Measurements from ENCODE around the gene ARSA.
"Not testable (repeated sequence)": the region's sequence is repeated elsewhere in the genome, so short reads cannot be mapped to it uniquely, and the experiment has no call there.

ARSA gene

DNA sequence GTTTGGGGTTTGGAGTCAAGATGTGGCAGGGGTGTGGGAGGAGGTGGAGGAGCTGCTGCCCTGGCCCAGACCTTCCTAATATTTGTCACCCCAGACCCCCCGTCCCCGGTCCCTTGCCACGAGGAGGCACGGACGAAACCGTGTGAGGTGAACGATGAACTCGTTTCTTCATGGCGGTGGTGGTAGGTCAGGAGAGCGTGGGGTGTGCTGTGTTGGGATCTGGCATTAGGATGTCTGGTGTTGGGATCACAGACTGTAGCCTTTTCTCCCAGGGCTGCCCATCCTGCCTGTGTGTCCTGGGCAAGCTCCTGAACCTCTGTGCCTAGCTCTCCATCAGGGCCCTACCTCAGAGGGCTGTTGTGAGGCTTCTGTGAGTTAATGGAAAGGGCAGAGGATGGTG is 19.0 kb downstream of the ARSA start:
- H3K36me3 ChIP-seq (ENCODE audit: control insufficient read depth, insufficient read depth, low read length) = no peaks in the 10 kb centered on the region
- no peak overlapping the region for H3K4me3 ChIP-seq (ENCODE audit: low read length)
- no peaks in the 10 kb centered on the region for H3K27me3 ChIP-seq (ENCODE audit: control insufficient read depth, insufficient read depth, low read length)
- DNase-seq (ENCODE audit: low read depth, low spot score) = no peak
- no CpG with 5 or more reads among the region's 10 CpGs for WGBS (ENCODE audit: insufficient coverage, insufficient read length)
- no peak overlapping the region for H3K27ac ChIP-seq (ENCODE audit: low read length)
- 0 out of 2 replicates have a peak, but pooled peaks cover 3% of the 10 kb centered on the region for H3K4me1 ChIP-seq (ENCODE audit: control insufficient read depth, insufficient read depth, low read length)
- no peaks in the 10 kb centered on the region for H3K9me3 ChIP-seq (ENCODE audit: control insufficient read depth, insufficient read depth, low read length)

DNA sequence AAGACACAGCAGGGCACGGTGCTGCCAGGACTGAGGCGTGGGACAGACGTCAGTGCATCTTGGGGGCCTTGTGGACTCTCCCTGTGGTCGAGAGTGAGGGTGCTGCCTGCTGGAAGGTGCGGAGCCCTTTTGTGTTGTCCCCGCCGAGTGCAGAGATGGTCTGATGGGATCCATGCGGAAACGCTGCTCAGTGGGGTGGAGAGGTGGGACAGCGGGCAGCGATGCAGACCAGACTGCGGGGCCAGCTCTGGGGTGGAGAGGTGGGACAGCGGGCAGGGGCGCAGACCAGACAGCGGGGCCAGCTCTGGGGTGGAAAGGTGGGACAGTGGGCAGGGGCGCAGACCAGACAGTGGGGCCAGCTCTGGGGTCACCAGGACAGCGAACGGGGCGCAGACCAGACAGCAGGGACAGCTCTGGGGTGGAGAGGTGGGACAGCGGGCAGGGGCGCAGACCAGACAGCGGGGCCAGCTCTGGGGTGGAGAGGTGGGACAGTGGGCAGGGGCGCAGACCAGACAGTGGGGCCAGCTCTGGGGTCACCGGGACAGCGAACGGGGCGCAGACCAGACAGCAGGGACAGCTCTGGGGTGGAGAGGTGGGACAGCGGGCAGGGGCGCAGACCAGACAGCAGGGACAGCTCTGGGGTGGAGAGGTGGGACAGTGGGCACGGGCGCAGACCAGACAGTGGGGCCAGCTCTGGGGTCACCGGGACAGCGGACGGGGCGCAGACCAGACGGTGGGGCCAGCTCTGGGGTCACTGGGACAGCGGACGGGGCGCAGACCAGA is 19.7 kb downstream of the ARSA start:
- not testable (repeated sequence) for H3K4me1 ChIP-seq (ENCODE audit: control insufficient read depth, insufficient read depth, low read length); H3K9me3 ChIP-seq (ENCODE audit: control insufficient read depth, insufficient read depth, low read length); H3K36me3 ChIP-seq (ENCODE audit: control insufficient read depth, insufficient read depth, low read length); DNase-seq (ENCODE audit: low read depth, low spot score); H3K27ac ChIP-seq (ENCODE audit: low read length); H3K27me3 ChIP-seq (ENCODE audit: control insufficient read depth, insufficient read depth, low read length); H3K4me3 ChIP-seq (ENCODE audit: low read length)
- no CpG with 5 or more reads among the region's 39 CpGs for WGBS (ENCODE audit: insufficient coverage, insufficient read length)

DNA sequence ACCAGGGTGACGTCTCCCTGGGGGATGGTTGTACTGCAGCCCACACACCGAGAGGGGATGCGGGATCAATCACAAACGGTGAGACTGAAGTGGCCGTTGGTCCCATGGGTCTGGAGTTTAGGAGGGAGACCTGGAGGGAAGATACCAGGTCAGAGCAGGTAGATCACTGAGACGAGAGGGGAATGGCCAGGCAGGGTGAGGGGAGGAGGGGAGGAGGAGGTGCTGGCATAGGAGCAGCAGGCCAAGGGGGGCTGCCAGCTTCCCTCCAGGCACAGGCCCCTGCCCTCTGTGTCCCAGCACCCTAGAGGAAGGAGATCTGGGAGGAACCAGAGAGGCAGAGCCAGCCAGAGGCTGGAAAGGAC is 20.3 kb downstream of the ARSA start:
- no peak overlapping the region for H3K4me3 ChIP-seq (ENCODE audit: low read length)
- no peaks in the 10 kb centered on the region for H3K9me3 ChIP-seq (ENCODE audit: control insufficient read depth, insufficient read depth, low read length)
- 0 out of 2 replicates have a peak, but pooled peaks cover under 1% of the 10 kb centered on the region for H3K27me3 ChIP-seq (ENCODE audit: control insufficient read depth, insufficient read depth, low read length)
- H3K4me1 ChIP-seq (ENCODE audit: control insufficient read depth, insufficient read depth, low read length) = 0 out of 2 replicates have a peak, but pooled peaks cover 3% of the 10 kb centered on the region
- WGBS (ENCODE audit: insufficient coverage, insufficient read length) = no CpG with 5 or more reads among the region's 6 CpGs
- H3K27ac ChIP-seq (ENCODE audit: low read length) = no peak overlapping the region
- no peaks in the 10 kb centered on the region for H3K36me3 ChIP-seq (ENCODE audit: control insufficient read depth, insufficient read depth, low read length)
- no peak for DNase-seq (ENCODE audit: low read depth, low spot score)

DNA sequence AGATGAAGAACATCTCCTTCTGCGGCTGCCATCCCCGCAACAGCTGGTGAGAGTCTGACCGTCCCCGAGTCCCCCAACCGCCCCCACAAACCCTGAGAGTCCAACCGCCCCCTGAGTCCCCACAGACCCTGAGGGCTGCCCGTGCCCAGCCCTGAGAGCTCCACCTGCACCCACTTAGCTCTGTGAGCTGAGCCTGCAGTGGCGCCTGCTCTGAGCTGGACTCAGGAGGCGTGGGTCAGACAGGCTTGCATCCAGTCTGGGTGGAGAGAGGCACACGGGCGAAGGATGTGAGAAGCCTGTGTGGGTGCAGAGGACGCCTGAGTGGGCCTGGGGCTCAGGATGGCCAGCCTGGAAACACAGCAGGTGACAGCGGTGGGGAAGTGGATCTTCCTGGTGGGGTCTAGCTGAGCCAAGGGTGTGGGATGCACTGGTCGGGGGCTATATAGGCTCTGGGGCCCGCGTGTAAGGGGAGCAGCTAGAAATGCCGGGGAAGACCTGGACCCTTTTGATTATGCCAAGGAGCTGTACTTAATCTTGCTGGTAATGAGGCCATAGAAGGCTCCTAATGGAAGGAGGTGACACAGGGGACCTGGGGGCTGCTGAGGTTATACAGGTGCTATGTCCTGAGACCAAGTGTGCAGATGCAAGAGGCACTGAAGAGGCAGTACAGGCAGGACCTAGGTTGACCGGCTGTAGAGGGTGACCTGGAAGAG is 20.9 kb downstream of the ARSA start:
- Histone ChIP-seq H3K4me3 (ENCODE audit: low read length) (no peak overlapping the region), H3K4me1 (ENCODE audit: control insufficient read depth, insufficient read depth, low read length) (no peaks in the 10 kb centered on the region), H3K36me3 (ENCODE audit: control insufficient read depth, insufficient read depth, low read length) (no peaks in the 10 kb centered on the region), H3K27me3 (ENCODE audit: control insufficient read depth, insufficient read depth, low read length) (0 out of 2 replicates have a peak, but pooled peaks cover 5% of the 10 kb centered on the region), H3K27ac (ENCODE audit: low read length) (no peak overlapping the region), H3K9me3 (ENCODE audit: control insufficient read depth, insufficient read depth, low read length) (no peaks in the 10 kb centered on the region)
- WGBS (ENCODE audit: insufficient coverage, insufficient read length) = no CpG with 5 or more reads among the region's 18 CpGs
- no peak for DNase-seq (ENCODE audit: low read depth, low spot score)

DNA sequence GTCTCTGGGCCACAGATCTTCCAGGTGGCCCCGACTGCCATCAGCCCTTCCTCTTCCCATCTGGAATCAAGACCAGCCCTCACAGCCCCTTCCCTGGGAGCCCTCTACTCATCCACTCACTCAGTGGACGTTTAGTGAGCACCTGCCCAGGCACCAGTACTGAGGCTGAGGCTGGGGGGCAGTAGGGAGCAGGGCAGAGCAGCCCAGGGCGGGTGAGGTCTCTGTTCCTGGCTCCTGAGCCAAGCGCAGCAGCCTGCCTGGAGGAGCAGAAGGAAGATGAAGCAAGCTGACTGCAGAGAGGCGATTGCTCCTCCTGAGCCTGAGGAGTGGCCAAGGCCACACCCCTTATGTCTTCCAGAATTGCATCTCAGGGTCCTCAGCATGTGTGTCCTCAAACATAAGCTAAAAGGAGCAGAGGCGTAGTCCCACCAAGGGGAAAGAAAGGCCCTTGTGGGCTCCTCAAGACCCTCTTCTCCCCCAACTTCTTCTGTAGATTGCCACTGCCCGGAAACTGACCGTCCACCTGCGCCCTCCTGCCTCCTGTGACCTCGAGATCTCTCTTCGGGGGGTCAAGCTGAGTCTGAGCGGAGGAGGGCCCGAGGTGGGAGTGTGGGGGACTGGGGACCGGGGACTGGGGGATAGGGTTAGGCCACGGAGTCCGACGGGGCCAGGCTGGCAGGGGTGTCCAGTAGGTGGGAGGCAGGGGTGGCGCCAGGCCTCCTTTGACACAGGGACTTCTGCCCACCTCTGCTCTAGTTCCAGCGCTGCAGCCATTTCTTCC is 21.6 kb downstream of the ARSA start:
- Histone ChIP-seq H3K27me3 (ENCODE audit: control insufficient read depth, insufficient read depth, low read length) (peaks cover 5% of the 10 kb centered on the region; the same call in 1 of the 2 replicates), H3K4me1 (ENCODE audit: control insufficient read depth, insufficient read depth, low read length) (0 out of 2 replicates have a peak, but pooled peaks cover 2% of the 10 kb centered on the region), H3K27ac (ENCODE audit: low read length) (no peak overlapping the region), H3K36me3 (ENCODE audit: control insufficient read depth, insufficient read depth, low read length) (no peaks in the 10 kb centered on the region), H3K4me3 (ENCODE audit: low read length) (no peak overlapping the region), H3K9me3 (ENCODE audit: control insufficient read depth, insufficient read depth, low read length) (no peaks in the 10 kb centered on the region)
- no peak for DNase-seq (ENCODE audit: low read depth, low spot score)
- no CpG with 5 or more reads among the region's 19 CpGs for WGBS (ENCODE audit: insufficient coverage, insufficient read length)

DNA sequence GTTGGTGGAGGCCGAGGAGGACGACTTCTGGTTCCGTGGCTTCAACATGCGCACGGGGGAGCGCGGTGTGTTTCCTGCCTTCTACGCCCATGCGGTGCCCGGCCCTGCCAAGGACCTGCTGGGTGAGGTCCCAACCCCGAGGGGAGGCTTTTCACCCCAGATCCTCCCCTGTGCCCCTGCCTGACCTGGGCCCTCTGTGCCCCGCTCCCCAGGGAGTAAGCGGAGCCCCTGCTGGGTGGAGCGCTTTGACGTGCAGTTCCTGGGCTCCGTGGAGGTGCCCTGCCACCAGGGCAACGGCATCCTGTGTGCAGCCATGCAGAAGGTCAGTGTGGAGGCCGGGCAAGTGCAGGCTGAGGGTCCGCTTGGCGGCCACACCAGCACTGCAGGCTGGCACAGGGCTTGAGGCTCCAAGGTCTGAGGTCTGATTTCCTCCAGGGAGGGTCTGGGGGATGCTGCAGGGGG is 22.3 kb downstream of the ARSA start:
- Histone ChIP-seq H3K36me3 (ENCODE audit: control insufficient read depth, insufficient read depth, low read length) (no peaks in the 10 kb centered on the region), H3K27ac (ENCODE audit: low read length) (no peak overlapping the region), H3K4me1 (ENCODE audit: control insufficient read depth, insufficient read depth, low read length) (0 out of 2 replicates have a peak, but pooled peaks cover 2% of the 10 kb centered on the region), H3K9me3 (ENCODE audit: control insufficient read depth, insufficient read depth, low read length) (no peaks in the 10 kb centered on the region), H3K4me3 (ENCODE audit: low read length) (no peak overlapping the region), H3K27me3 (ENCODE audit: control insufficient read depth, insufficient read depth, low read length) (peaks cover 6% of the 10 kb centered on the region; the same call in 1 of the 2 replicates)
- no CpG with 5 or more reads among the region's 20 CpGs for WGBS (ENCODE audit: insufficient coverage, insufficient read length)
- no peak for DNase-seq (ENCODE audit: low read depth, low spot score)

DNA sequence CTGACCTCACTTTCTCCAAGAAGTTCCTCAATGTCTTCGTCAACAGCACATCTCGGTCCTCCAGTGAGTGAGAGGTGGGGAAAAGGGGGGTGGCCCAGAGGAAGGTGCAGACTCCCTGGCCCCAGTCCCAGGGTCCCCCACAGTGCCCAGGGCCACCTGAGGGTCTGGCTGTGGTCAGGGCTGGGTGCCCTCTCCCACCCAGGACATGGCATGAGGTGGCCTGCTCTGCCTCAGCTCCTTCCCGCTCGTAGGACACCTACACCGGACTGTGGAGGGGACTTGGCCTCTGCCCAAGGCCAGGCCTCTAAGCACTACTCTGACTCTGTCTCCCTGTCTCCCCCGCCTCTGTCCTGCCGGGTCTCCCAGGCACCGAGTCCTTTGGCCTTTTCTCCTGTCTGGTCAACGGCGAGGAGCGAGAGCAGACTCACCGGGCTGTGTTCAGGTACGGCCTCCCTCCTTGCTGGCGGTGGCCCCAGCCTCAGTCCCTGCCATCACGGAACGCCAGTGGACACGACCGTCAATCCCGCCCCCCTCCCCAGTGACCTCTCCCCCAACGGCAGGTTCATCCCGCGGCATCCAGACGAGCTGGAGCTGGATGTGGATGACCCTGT is 22.8 kb downstream of the ARSA start:
- no CpG with 5 or more reads among the region's 23 CpGs for WGBS (ENCODE audit: insufficient coverage, insufficient read length)
- no peak overlapping the region for H3K4me3 ChIP-seq (ENCODE audit: low read length)
- DNase-seq (ENCODE audit: low read depth, low spot score) = no peak
- H3K27me3 ChIP-seq (ENCODE audit: control insufficient read depth, insufficient read depth, low read length) = peaks cover 6% of the 10 kb centered on the region; the same call in 1 of the 2 replicates
- H3K9me3 ChIP-seq (ENCODE audit: control insufficient read depth, insufficient read depth, low read length) = no peaks in the 10 kb centered on the region
- H3K4me1 ChIP-seq (ENCODE audit: control insufficient read depth, insufficient read depth, low read length) = 0 out of 2 replicates have a peak, but pooled peaks cover 2% of the 10 kb centered on the region
- H3K36me3 ChIP-seq (ENCODE audit: control insufficient read depth, insufficient read depth, low read length) = no peaks in the 10 kb centered on the region
- no peak overlapping the region for H3K27ac ChIP-seq (ENCODE audit: low read length)

DNA sequence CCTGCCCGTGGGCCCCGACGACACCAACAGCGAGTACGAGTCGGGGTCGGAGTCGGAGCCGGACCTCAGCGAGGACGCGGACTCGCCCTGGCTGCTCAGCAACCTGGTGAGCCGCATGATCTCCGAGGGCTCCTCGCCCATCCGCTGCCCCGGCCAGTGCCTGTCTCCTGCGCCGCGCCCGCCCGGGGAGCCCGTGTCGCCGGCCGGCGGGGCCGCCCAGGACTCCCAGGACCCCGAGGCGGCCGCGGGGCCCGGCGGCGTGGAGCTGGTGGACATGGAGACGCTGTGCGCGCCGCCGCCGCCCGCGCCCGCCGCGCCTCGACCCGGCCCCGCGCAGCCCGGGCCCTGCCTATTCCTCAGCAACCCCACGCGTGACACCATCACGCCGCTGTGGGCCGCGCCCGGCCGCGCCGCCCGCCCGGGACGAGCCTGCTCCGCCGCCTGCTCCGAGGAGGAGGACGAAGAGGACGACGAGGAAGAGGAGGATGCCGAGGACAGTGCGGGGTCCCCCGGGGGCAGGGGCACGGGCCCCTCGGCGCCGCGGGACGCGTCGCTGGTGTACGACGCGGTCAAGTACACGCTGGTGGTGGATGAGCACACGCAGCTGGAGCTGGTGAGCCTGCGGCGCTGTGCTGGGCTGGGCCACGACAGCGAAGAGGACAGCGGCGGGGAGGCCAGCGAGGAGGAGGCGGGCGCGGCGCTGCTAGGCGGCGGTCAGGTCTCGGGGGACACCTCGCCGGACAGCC is 23.5 kb downstream of the ARSA start:
- H3K4me1 ChIP-seq (ENCODE audit: control insufficient read depth, insufficient read depth, low read length) = 0 out of 2 replicates have a peak, but pooled peaks cover 4% of the 10 kb centered on the region
- H3K36me3 ChIP-seq (ENCODE audit: control insufficient read depth, insufficient read depth, low read length) = no peaks in the 10 kb centered on the region
- H3K27ac ChIP-seq (ENCODE audit: low read length) = no peak overlapping the region
- no peak for DNase-seq (ENCODE audit: low read depth, low spot score)
- peaks cover 9% of the 10 kb centered on the region; the same call in 1 of the 2 replicates for H3K27me3 ChIP-seq (ENCODE audit: control insufficient read depth, insufficient read depth, low read length)
- H3K4me3 ChIP-seq (ENCODE audit: low read length) = no peak overlapping the region
- no CpG with 5 or more reads among the region's 103 CpGs for WGBS (ENCODE audit: insufficient coverage, insufficient read length)
- no peaks in the 10 kb centered on the region for H3K9me3 ChIP-seq (ENCODE audit: control insufficient read depth, insufficient read depth, low read length)

DNA sequence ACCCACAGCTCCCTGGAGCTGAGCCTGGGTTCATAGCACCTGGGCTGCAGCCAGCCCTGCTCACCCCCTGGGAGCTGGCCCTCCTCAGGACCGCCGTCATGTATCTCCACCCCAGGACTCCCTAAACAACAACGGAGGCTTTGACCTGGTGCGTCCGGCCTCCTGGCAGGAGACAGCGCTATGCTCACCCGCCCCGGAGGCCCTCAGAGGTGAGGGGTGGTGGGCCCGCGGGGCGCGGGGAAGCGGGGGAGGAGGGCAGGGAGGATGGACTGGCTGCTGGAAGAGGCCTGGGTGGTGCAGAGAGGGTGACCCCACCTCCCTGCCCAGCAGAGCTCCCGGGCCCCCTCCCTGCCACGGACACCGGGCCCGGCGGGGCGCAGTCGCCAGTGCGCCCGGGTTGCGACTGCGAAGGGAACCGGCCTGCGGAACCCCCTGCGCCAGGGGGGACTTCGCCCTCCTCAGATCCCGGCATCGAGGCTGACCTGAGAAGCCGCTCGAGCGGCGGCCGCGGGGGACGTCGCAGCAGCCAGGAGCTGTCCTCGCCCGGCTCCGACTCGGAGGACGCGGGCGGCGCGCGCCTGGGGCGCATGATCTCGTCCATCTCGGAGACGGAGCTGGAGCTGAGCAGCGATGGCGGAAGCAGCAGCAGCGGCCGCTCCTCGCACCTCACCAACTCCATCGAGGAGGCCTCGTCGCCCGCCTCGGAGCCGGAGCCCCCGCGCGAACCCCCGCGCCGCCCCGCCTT is 24.3 kb downstream of the ARSA start:
- Histone ChIP-seq H3K9me3 (ENCODE audit: control insufficient read depth, insufficient read depth, low read length) (no peaks in the 10 kb centered on the region), H3K4me1 (ENCODE audit: control insufficient read depth, insufficient read depth, low read length) (0 out of 2 replicates have a peak, but pooled peaks cover 4% of the 10 kb centered on the region), H3K27me3 (ENCODE audit: control insufficient read depth, insufficient read depth, low read length) (peaks cover 9% of the 10 kb centered on the region; the same call in 1 of the 2 replicates), H3K27ac (ENCODE audit: low read length) (no peak overlapping the region), H3K4me3 (ENCODE audit: low read length) (no peak overlapping the region), H3K36me3 (ENCODE audit: control insufficient read depth, insufficient read depth, low read length) (no peaks in the 10 kb centered on the region)
- no peak for DNase-seq (ENCODE audit: low read depth, low spot score)
- no CpG with 5 or more reads among the region's 70 CpGs for WGBS (ENCODE audit: insufficient coverage, insufficient read length)
